HepG2 (cell line): ENCODE results near the gene SIRT7. TPM values are rescaled to one million over a fixed set of nuclear protein-coding genes. Genes with fewer than 3 reads are reported as not detected.

ENCODE experiments used
- ATF4 ChIP-seq, 2 experiments: fragments of 450-650 bp in 1 of 2; sonication (generic) in 1 of 2; formaldehyde crosslinking; IDR thresholded peaks; 2 replicates each; pipeline versions ENCODE4 v1.5.0 to v1.8.0; 2020 to 2022; ENCODE audit warnings: mild to moderate bottlenecking in 1 of 2, missing genetic modification reagents in 1 of 2
- CENPT ChIP-seq: sonication (generic); formaldehyde crosslinking; IDR thresholded peaks from 2 replicates; pipeline ENCODE4 v1.8.0; 2022; ENCODE audit warnings: low read depth, mild to moderate bottlenecking, moderate library complexity, missing genetic modification reagents
- FIP1L1 ChIP-seq: fragments of 200-400 bp; formaldehyde crosslinking; IDR thresholded peaks from 2 replicates; pipeline ENCODE4 v1.6.1; 2018; ENCODE audit warnings: low read depth, mild to moderate bottlenecking, low read length, moderate library complexity, borderline replicate concordance; ENCODE audit not compliant: insufficient read depth
- GABPB1 ChIP-seq: IDR thresholded peaks from 2 replicates; pipeline ENCODE4 v1.6.1; 2016; ENCODE audit warnings: mild to moderate bottlenecking, missing genetic modification reagents, moderate library complexity, missing compliant biosample characterization
- HOMEZ ChIP-seq: IDR thresholded peaks from 2 replicates; pipeline ENCODE4 v1.6.1; 2016; ENCODE audit warnings: low read depth
- IKZF1 ChIP-seq: fragments of 450-650 bp; IDR thresholded peaks from 2 replicates; pipeline ENCODE4 v1.7.1; 2016
- KLF12 ChIP-seq: sonication (generic); formaldehyde crosslinking; IDR thresholded peaks from 2 replicates; pipeline ENCODE4 v1.4.0; 2020; ENCODE audit warnings: missing genetic modification reagents, borderline replicate concordance
- LCORL ChIP-seq, 2 experiments: fragments of 450-650 bp in 1 of 2; sonication (generic) in 1 of 2; formaldehyde crosslinking in 1 of 2; IDR thresholded peaks; 2 replicates each; pipeline versions ENCODE4 v1.5.0 to v1.6.1; 2017 to 2020; ENCODE audit warnings: antibody characterized with exemption in 1 of 2, missing genetic modification reagents in 1 of 2
- NFKB2 ChIP-seq: sonication (generic); formaldehyde crosslinking; IDR thresholded peaks from 2 replicates; pipeline ENCODE4 v1.4.0; 2020; ENCODE audit warnings: missing genetic modification reagents, borderline replicate concordance
- PAWR ChIP-seq: sonication (generic); formaldehyde crosslinking; IDR thresholded peaks from 2 replicates; pipeline ENCODE4 v1.4.0; 2020; ENCODE audit warnings: missing genetic modification reagents, mild to moderate bottlenecking, borderline replicate concordance
- POGK ChIP-seq: sonication (generic); formaldehyde crosslinking; conservative IDR thresholded peaks from 2 replicates; pipeline ENCODE4 v1.8.0; 2022; ENCODE audit warnings: mild to moderate bottlenecking, moderate library complexity, missing genetic modification reagents
- RAD21 ChIP-seq: fragments of 450-650 bp; formaldehyde crosslinking; IDR thresholded peaks from 2 replicates; pipeline ENCODE4 v1.5.0; 2020; ENCODE audit warnings: mild to moderate bottlenecking
- SIN3B ChIP-seq: fragments of 150-350 bp; IDR thresholded peaks from 2 replicates; pipeline ENCODE4 v1.6.1; 2014; ENCODE audit warnings: low read length
- SMYD3 ChIP-seq: sonication (generic); formaldehyde crosslinking; IDR thresholded peaks from 2 replicates; pipeline ENCODE4 v1.8.1; 2023; ENCODE audit warnings: mild to moderate bottlenecking, missing genetic modification reagents
- THAP8 ChIP-seq: sonication (generic); formaldehyde crosslinking; IDR thresholded peaks from 2 replicates; pipeline ENCODE4 v1.5.1; 2020; ENCODE audit warnings: missing genetic modification reagents, mild to moderate bottlenecking, borderline replicate concordance
- THRA ChIP-seq: sonication (generic); formaldehyde crosslinking; IDR thresholded peaks from 2 replicates; pipeline ENCODE4 v1.4.0; 2020; ENCODE audit warnings: missing genetic modification reagents, borderline replicate concordance
- ZFP36 ChIP-seq: fragments of 150-350 bp; IDR thresholded peaks from 2 replicates; pipeline ENCODE4 v1.6.1; 2018; ENCODE audit warnings: borderline replicate concordance, low read length, low read depth; ENCODE audit not compliant: partially characterized antibody
- ZNF136 ChIP-seq: sonication (generic); formaldehyde crosslinking; IDR thresholded peaks from 2 replicates; pipeline ENCODE4 v1.8.1; 2022; ENCODE audit warnings: low read depth, mild to moderate bottlenecking, moderate library complexity, missing genetic modification reagents
- ZNF333 ChIP-seq: sonication (generic); formaldehyde crosslinking; IDR thresholded peaks from 2 replicates; pipeline ENCODE4 v1.4.0; 2020; ENCODE audit warnings: mild to moderate bottlenecking, missing genetic modification reagents, borderline replicate concordance
- ZNF740 ChIP-seq: sonication (generic); formaldehyde crosslinking; IDR thresholded peaks from 2 replicates; pipeline ENCODE4 v1.4.0; 2020; ENCODE audit warnings: missing genetic modification reagents
- ZNF773 ChIP-seq: sonication (generic); formaldehyde crosslinking; IDR thresholded peaks from 2 replicates; pipeline ENCODE4 v1.4.0; 2020; ENCODE audit warnings: missing genetic modification reagents, borderline replicate concordance
- polyA plus RNA-seq, 8 experiments: library from polyadenylated mRNA; depleted of rRNA in 3 of 8; stranded (reverse) in 7 of 8; unstranded in 1 of 8; fragments of >200 nt; fragmentation: Illumina TruSeq in 4 of 8; extraction: Trizol in 4 of 8; gene quantifications; 2 replicates each; pipeline versions ENCODE4 v1.2.1 to v1.2.3, GENCODE V29; 2011 to 2016; ENCODE audit warnings: low read depth in 4 of 8, missing spikeins in 1 of 8, mixed read lengths in 1 of 8; ENCODE audit not compliant: insufficient read depth in 1 of 8
- total RNA-seq, 5 experiments: library from RNA; depleted of rRNA; stranded (reverse); fragments of >200 nt; fragmentation: Illumina TruSeq; extraction: Trizol; gene quantifications; 2 replicates each; pipeline ENCODE4 v1.2.3, GENCODE V29; 2016; ENCODE audit warnings: low read depth in 1 of 5

SIRT7 gene
- total and polyA plus RNA-seq, 2 of the 13 experiments (the other 11 are each of a cell fraction or from before 2014, with no cell fraction given), result 8.3 to 24.8 TPM

GRCh38 chr17:81867170-81867990 is 50.6 kb downstream of the SIRT7 start (continued):
- TF ChIP-seq THRA, result 0 out of 2 replicates have a peak, but pooled peaks have one; percentile 22
- no peak for TF ChIP-seq LCORL (IDR thresholded peaks at IDR 0.05)
- peak; percentile 48; the same call in 1 of the 2 replicates for TF ChIP-seq LCORL (CRISPR knock-in tag; IDR thresholded peaks at IDR 0.05)
- TF ChIP-seq ZNF333, result 0 out of 2 replicates have a peak, but pooled peaks have one; percentile 54
- peak; percentile 34; the same call in 1 of the 2 replicates for TF ChIP-seq KLF12 (CRISPR knock-in tag)
- no peak for TF ChIP-seq SIN3B
- TF ChIP-seq SMYD3 (CRISPR knock-in tag), result peak; percentile 48; the same call in 1 of the 2 replicates
- 0 out of 2 replicates have a peak, but pooled peaks have one; percentile 45 for TF ChIP-seq ZNF740 (CRISPR knock-in tag)
- no peak; a peak in 2 of 4 replicates for TF ChIP-seq ATF4 (CRISPR knock-in tag; IDR thresholded peaks at IDR 0.05)
- TF ChIP-seq GABPB1 (CRISPR knock-in tag), result peak; percentile 56; the same call in 1 of the 2 replicates
- TF ChIP-seq ZFP36, result no peak
- TF ChIP-seq ZNF136 (CRISPR knock-in tag), result peak; percentile 86; the same call in 1 of the 2 replicates
- no peak for TF ChIP-seq THAP8 (CRISPR knock-in tag)
- TF ChIP-seq NFKB2 (CRISPR knock-in tag), result peak; percentile 64; the same call in 1 of the 2 replicates
- peak; percentile 15; the same call in 1 of the 2 replicates for TF ChIP-seq RAD21 (CRISPR knock-in tag)
- TF ChIP-seq HOMEZ (CRISPR knock-in tag), result no peak
- no peak for TF ChIP-seq IKZF1
- TF ChIP-seq PAWR (CRISPR knock-in tag), result 0 out of 2 replicates have a peak, but pooled peaks have one; percentile 65
- peak; percentile 87 for TF ChIP-seq FIP1L1
- peak; percentile 49; the same call in 1 of the 2 replicates for TF ChIP-seq CENPT (CRISPR knock-in tag)
- peak; percentile 67; the same call in 1 of the 2 replicates for TF ChIP-seq POGK
- TF ChIP-seq ZNF773 (CRISPR knock-in tag), result no peak
